Mononuclear cell (primary cell): ENCODE data around the gene DPYSL5. TPM values are rescaled to one million over a fixed set of nuclear protein-coding genes. Genes with fewer than 3 reads are reported as not detected.

Source experiments
- H3K27me3 ChIP-seq: 2 replicates; pipeline ENCODE4 v1.6.0; 2011; ENCODE audit warnings: low read length, control low read depth; ENCODE audit not compliant: insufficient read depth
- H3K4me1 ChIP-seq: 2 replicates; pipeline ENCODE4 v1.5.1; 2011; ENCODE audit warnings: mild to moderate bottlenecking, low read length, control low read depth; ENCODE audit not compliant: insufficient read depth
- H3K4me3 ChIP-seq: 2 replicates; pipeline ENCODE4 v1.5.1; 2011; ENCODE audit warnings: mild to moderate bottlenecking, low read length, moderate library complexity
- H3K9me3 ChIP-seq: 2 replicates; pipeline ENCODE4 v1.5.1; 2011; ENCODE audit warnings: low read depth, mild to moderate bottlenecking, control low read depth, low read length
- total RNA-seq: library from RNA; depleted of rRNA; stranded (reverse); fragments of >200 nt; gene quantifications from one replicate; pipeline ENCODE4 v1.2.3, GENCODE V29; 2012

DPYSL5 gene
- total RNA-seq, 1 donor = not detected

- H3K27me3 ChIP-seq = no peaks in the 10 kb centered on the region
Observed at GRCh38 chr2:26980971-26981370, 133.0 kb downstream of the DPYSL5 start.

DNA sequence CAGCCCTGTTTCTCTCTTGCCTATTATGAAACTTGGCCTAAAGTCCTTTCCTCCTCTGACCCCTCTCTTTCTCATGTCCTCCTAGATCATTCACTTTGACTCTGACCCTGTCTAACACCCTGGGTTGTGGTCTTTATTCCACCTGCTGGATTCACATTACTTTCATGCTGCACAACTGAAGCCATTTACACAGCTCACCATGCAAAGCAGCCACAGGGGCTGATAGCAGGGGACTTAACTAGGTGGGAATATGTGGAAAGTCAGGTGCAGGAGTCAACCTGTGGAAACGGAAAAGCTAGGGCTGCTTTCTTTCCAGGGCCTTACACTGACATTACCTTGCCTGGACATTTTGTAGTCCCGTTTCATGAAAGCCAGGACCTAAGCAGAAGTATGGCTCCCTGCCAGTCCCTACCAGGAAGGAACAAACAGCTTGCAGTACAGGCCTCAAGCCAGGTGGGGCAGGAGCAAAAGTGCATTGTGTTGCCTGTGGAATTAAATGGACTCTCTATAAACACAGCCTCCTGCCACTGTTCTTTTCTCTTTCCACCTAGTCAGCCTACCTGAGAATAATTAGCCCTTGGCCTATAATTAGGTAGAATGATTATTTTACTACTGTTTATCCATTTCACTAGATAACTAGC lies 134.3 kb downstream of the DPYSL5 start:
- Histone ChIP-seq H3K4me3 (no peak overlapping the region), H3K27me3 (no peaks in the 10 kb centered on the region), H3K4me1 (no peaks in the 10 kb centered on the region), H3K9me3 (no peaks in the 10 kb centered on the region)

More at GRCh38 chr2:26980971-26981370, 133.0 kb downstream of the DPYSL5 start:
- Histone ChIP-seq H3K4me3 (no peak overlapping the region), H3K4me1 (no peaks in the 10 kb centered on the region), H3K9me3 (no peaks in the 10 kb centered on the region)

GRCh38 chr2:26983746-26984145 lies 135.8 kb downstream of the DPYSL5 start:
- Histone ChIP-seq H3K9me3 (no peaks in the 10 kb centered on the region), H3K27me3 (no peaks in the 10 kb centered on the region), H3K4me1 (no peaks in the 10 kb centered on the region), H3K4me3 (no peak overlapping the region)

DNA sequence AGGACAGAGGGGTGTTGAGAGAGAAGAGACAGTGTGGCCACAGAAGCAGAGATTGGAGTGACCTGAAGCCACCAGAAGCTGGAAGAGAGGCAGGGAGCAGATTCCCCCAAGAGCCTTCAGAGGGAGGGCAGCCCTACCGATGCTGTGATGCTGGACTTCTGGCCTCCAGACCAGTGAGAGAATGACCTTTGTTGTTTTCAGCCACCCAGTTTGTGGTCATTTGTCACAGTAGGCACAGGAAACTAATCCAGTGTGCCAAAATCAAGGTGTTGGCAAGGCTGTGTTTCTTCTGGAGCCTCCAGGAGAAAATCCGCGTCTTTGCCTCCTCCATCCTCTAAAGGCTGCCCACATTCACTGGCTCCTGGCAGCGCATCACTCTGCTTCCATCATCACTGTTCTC lies 137.9 kb downstream of the DPYSL5 start:
- no peaks in the 10 kb centered on the region for H3K9me3 ChIP-seq
- no peaks in the 10 kb centered on the region for H3K4me1 ChIP-seq
- no peak overlapping the region for H3K4me3 ChIP-seq
- H3K27me3 ChIP-seq = no peaks in the 10 kb centered on the region

- H3K4me1 ChIP-seq = no peaks in the 10 kb centered on the region
- no peaks in the 10 kb centered on the region for H3K27me3 ChIP-seq
- no peaks in the 10 kb centered on the region for H3K9me3 ChIP-seq
- H3K4me3 ChIP-seq = no peak overlapping the region
Observed at GRCh38 chr2:26986576-26986975, 138.6 kb downstream of the DPYSL5 start.

GRCh38 chr2:26988058-26988860 lies 140.3 kb downstream of the DPYSL5 start:
- Histone ChIP-seq H3K9me3 (no peaks in the 10 kb centered on the region), H3K4me1 (no peaks in the 10 kb centered on the region), H3K27me3 (no peaks in the 10 kb centered on the region), H3K4me3 (no peak overlapping the region)

GRCh38 chr2:26989156-26989555 lies 141.2 kb downstream of the DPYSL5 start:
- H3K4me1 ChIP-seq = no peaks in the 10 kb centered on the region
- no peaks in the 10 kb centered on the region for H3K27me3 ChIP-seq
- H3K4me3 ChIP-seq = no peak overlapping the region
- no peaks in the 10 kb centered on the region for H3K9me3 ChIP-seq

DNA sequence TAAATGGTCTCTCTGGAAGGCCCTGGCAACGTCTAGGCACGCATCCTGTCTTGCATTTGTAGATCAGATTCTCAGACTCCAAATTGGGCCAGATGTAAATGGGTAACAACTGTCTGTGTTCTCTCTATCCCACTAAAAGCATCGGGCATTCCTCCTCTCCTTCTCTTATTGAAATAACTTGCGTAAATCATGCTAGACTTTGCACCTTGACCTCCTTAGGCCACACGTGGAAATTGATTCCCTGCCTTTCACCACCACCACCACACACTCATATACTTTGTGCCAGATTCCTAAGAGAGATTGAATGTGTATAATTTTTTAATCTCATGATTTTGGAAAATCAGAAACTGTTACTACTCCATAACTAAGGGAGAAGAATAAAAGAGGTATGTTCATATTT lies 143.8 kb downstream of the DPYSL5 start:
- H3K9me3 ChIP-seq = no peaks in the 10 kb centered on the region
- no peak overlapping the region for H3K4me3 ChIP-seq
- H3K4me1 ChIP-seq = no peaks in the 10 kb centered on the region
- H3K27me3 ChIP-seq = no peaks in the 10 kb centered on the region

DNA sequence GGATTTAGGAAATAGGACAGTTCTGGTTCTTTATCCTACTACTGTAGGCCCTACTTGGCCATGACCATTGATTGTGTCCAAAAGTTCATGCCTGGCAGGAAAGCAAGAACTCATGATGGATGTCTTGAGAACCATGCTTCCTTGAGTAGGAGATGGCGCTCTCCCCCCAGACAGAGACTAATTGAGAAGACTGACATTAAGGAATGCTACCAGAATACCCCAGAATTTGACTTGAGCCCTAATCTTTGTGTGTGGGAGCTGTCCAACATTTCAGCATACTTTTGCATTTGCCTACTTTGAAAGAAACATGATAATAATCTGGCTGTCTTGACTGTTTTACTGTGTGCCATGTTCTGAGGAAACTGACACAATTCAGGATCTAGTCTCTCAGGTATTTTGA lies 145.8 kb downstream of the DPYSL5 start:
- no peaks in the 10 kb centered on the region for H3K4me1 ChIP-seq
- H3K9me3 ChIP-seq = no peaks in the 10 kb centered on the region
- H3K27me3 ChIP-seq = no peaks in the 10 kb centered on the region
- no peak overlapping the region for H3K4me3 ChIP-seq

GRCh38 chr2:26994983-26995382 lies 147.1 kb downstream of the DPYSL5 start:
- Histone ChIP-seq H3K4me1 (no peaks in the 10 kb centered on the region), H3K9me3 (no peaks in the 10 kb centered on the region), H3K4me3 (no peak overlapping the region), H3K27me3 (no peaks in the 10 kb centered on the region)

DNA sequence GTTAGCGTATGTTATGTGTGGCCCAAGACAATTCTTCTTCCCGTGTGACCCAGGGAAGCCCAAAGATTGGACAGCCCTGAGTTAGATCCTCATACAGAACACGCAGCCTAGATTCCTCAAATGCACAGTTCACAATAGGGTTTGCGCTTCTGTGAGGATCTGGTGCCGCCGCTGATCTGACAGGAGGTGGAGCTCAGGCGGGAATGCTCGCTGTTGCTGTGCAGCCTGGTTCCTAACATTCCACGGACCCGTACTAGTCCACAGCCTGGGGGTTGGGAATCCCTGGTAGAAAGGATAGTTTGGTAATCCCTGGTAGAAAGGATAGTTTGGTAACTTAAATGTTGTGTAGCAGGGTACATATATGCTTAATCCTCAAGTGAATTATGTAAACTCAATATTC lies 149.5 kb downstream of the DPYSL5 start:
- Histone ChIP-seq H3K4me1 (peaks cover 6% of the 10 kb centered on the region), H3K9me3 (no peaks in the 10 kb centered on the region), H3K4me3 (no peak overlapping the region), H3K27me3 (no peaks in the 10 kb centered on the region)

DNA sequence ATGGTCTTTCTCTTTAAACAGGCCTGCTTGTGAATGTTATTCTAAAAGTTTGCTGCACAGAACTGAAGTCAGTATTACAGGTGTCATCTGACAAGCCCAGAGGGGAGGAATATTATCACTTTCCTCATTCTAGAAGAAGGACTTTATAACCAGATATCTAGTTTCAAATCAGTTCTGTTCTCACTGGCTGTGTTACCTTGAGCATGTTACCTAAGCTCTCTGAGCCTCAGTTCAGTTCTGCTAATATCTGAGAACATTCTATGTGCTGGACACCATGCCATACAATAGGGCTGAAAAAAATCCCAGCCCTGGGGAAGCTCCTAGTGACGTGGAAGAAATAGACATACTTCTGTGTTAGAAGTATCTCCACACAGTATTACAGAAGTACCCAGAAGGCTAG lies 150.4 kb downstream of the DPYSL5 start:
- Histone ChIP-seq H3K4me1 (peaks cover 6% of the 10 kb centered on the region), H3K27me3 (no peaks in the 10 kb centered on the region), H3K9me3 (no peaks in the 10 kb centered on the region), H3K4me3 (no peak overlapping the region)

Other genes with a start within 250 kb of the DPYSL5 start
- gene CIB4, start 206.8 kb upstream of the DPYSL5 start, total RNA-seq = not detected
- 0.21 TPM for gene KCNK3, start 155.4 kb upstream of the DPYSL5 start, total RNA-seq
- gene SLC35F6, start 83.8 kb upstream of the DPYSL5 start, total RNA-seq = 30.3 TPM
- 0.63 TPM for gene CENPA, start 62.1 kb upstream of the DPYSL5 start, total RNA-seq
- gene MAPRE3, start 122.5 kb downstream of the DPYSL5 start, total RNA-seq = 0.42 TPM
- 10.7 TPM for gene TMEM214, start 184.8 kb downstream of the DPYSL5 start, total RNA-seq
- 8.9 TPM for gene AGBL5, start 203.5 kb downstream of the DPYSL5 start, total RNA-seq
- gene OST4, start 223.5 kb downstream of the DPYSL5 start, total RNA-seq = 222 TPM
- 0.63 TPM for gene EMILIN1, start 230.5 kb downstream of the DPYSL5 start, total RNA-seq
- 0.52 TPM for gene KHK, start 238.6 kb downstream of the DPYSL5 start, total RNA-seq